GM23338 (cell line): ENCODE results near the gene ADGRG2.

Experiments
- CREB1 ChIP-seq: fragments of 250-450 bp; sonication (Bioruptor Pico); IDR thresholded peaks from 2 replicates; pipeline ENCODE4 v1.5.0; 2020; ENCODE audit warnings: low read depth, mild to moderate bottlenecking, moderate library complexity
- ETS1 ChIP-seq: IDR thresholded peaks from 2 replicates; pipeline ENCODE4 v1.6.1; 2016; ENCODE audit warnings: antibody characterized with exemption
- EZH2 ChIP-seq: fragments of 200-600 bp; sonication (generic); IDR thresholded peaks from one replicate; pipeline ENCODE4 v1.8.0; 2017; ENCODE audit warnings: antibody characterized with exemption, mild to moderate bottlenecking, low read depth; ENCODE audit not compliant: unreplicated experiment
- EZH2phosphoT487 ChIP-seq: fragments of 200-600 bp; sonication (generic); IDR thresholded peaks from one replicate; pipeline ENCODE4 v1.8.1; 2018; ENCODE audit warnings: antibody characterized with exemption; ENCODE audit not compliant: unreplicated experiment
- JUNB ChIP-seq: IDR thresholded peaks from one replicate; pipeline ENCODE4 v1.6.1; 2016; ENCODE audit warnings: antibody characterized with exemption; ENCODE audit not compliant: unreplicated experiment
- NANOG ChIP-seq: IDR thresholded peaks from 2 replicates; pipeline ENCODE4 v1.6.1; 2016; ENCODE audit warnings: antibody characterized with exemption, borderline replicate concordance
- POLR2AphosphoS5 ChIP-seq: IDR thresholded peaks from 2 replicates; pipeline ENCODE4 v1.6.1; 2016; ENCODE audit warnings: antibody characterized with exemption, low read depth
- ZNF114 ChIP-seq: fragments of 250-450 bp; sonication (Bioruptor Pico); IDR thresholded peaks from 2 replicates; pipeline ENCODE4 v1.5.0; 2020; ENCODE audit warnings: mild to moderate bottlenecking, moderate library complexity
- ZNF331 ChIP-seq: fragments of 250-450 bp; sonication (Bioruptor Pico); IDR thresholded peaks from 2 replicates; pipeline ENCODE4 v1.5.0; 2020; ENCODE audit warnings: low read depth, mild to moderate bottlenecking, moderate library complexity
- ZNF462 ChIP-seq: fragments of 250-450 bp; sonication (Bioruptor Pico); IDR thresholded peaks from 2 replicates; pipeline ENCODE4 v1.5.0; 2020; ENCODE audit warnings: mild to moderate bottlenecking, moderate library complexity
- TF ChIP-seq, protein P1 (sequence below), 2 experiments: fragments of 200-600 bp in 1 of 2; sonication (generic) in 1 of 2; conservative IDR thresholded peaks; 2 replicates each; pipeline versions ENCODE4 v1.5.1 to v1.6.1; 2016 to 2017; ENCODE audit warnings: antibody characterized with exemption in 2 of 2, low read depth in 2 of 2, mild to moderate bottlenecking in 2 of 2, moderate library complexity in 1 of 2
- TF ChIP-seq, protein P2 (sequence below): IDR thresholded peaks from one replicate; pipeline ENCODE4 v1.6.1; 2018; ENCODE audit warnings: antibody characterized with exemption; ENCODE audit not compliant: unreplicated experiment

GRCh38 chrX:19094654-19095053 lies 27.6 kb downstream of the ADGRG2 start:
- TF ChIP-seq, protein P1, sequence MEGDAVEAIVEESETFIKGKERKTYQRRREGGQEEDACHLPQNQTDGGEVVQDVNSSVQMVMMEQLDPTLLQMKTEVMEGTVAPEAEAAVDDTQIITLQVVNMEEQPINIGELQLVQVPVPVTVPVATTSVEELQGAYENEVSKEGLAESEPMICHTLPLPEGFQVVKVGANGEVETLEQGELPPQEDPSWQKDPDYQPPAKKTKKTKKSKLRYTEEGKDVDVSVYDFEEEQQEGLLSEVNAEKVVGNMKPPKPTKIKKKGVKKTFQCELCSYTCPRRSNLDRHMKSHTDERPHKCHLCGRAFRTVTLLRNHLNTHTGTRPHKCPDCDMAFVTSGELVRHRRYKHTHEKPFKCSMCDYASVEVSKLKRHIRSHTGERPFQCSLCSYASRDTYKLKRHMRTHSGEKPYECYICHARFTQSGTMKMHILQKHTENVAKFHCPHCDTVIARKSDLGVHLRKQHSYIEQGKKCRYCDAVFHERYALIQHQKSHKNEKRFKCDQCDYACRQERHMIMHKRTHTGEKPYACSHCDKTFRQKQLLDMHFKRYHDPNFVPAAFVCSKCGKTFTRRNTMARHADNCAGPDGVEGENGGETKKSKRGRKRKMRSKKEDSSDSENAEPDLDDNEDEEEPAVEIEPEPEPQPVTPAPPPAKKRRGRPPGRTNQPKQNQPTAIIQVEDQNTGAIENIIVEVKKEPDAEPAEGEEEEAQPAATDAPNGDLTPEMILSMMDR (conservative IDR thresholded peaks at IDR 0.05; ENCODE audit: low read depth in 2 of 2): no peak
- TF ChIP-seq JUNB (no peak), POLR2AphosphoS5 (no peak), CREB1 (CRISPR knock-in tag) (no peak), EZH2phosphoT487 (no peak), EZH2 (no peak), NANOG (no peak), ZNF331 (CRISPR knock-in tag) (no peak), ZNF114 (CRISPR knock-in tag) (no peak), ETS1 (no peak), ZNF462 (CRISPR knock-in tag) (no peak)
- TF ChIP-seq, protein P2, sequence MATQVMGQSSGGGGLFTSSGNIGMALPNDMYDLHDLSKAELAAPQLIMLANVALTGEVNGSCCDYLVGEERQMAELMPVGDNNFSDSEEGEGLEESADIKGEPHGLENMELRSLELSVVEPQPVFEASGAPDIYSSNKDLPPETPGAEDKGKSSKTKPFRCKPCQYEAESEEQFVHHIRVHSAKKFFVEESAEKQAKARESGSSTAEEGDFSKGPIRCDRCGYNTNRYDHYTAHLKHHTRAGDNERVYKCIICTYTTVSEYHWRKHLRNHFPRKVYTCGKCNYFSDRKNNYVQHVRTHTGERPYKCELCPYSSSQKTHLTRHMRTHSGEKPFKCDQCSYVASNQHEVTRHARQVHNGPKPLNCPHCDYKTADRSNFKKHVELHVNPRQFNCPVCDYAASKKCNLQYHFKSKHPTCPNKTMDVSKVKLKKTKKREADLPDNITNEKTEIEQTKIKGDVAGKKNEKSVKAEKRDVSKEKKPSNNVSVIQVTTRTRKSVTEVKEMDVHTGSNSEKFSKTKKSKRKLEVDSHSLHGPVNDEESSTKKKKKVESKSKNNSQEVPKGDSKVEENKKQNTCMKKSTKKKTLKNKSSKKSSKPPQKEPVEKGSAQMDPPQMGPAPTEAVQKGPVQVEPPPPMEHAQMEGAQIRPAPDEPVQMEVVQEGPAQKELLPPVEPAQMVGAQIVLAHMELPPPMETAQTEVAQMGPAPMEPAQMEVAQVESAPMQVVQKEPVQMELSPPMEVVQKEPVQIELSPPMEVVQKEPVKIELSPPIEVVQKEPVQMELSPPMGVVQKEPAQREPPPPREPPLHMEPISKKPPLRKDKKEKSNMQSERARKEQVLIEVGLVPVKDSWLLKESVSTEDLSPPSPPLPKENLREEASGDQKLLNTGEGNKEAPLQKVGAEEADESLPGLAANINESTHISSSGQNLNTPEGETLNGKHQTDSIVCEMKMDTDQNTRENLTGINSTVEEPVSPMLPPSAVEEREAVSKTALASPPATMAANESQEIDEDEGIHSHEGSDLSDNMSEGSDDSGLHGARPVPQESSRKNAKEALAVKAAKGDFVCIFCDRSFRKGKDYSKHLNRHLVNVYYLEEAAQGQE: no peak
